Measurements from ENCODE around the gene NRL. TPM values are rescaled to one million over a fixed set of nuclear protein-coding genes. Genes with fewer than 3 reads are reported as not detected.

NRL gene
- polyA plus RNA-seq, 2 of the 4 experiments (the other 2 are of a cell fraction) = 0.93 to 0.97 TPM

DNA sequence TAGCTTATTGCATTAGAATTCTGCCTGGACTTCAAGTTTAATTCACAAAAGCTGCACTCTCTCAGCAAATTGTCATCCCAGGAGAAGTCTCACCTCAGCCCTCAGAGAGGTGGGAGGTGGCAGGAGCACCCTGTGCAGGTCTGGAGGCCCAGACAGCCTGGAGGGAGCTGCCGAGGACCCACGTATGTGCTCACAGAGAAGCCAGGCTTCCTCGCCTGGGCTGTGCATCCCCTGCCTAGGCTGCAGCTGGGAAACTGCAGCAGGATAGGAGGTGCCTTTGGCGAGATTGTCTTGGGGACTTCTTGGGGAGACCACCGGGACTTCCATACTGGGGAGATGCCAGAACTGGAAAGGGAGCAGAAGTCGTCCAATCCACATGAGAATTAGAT, 34.6 kb downstream of the NRL start:
- CTCF ChIA-PET = interaction anchor here (0.7 to 8.4 kb wide), 10 partner anchors 8 to 390 kb away, joined by 3 to 106 read pairs (median 8); partner anchors contain the start of genes CARMIL3, DCAF11, IRF9 and NRL
- ATAC-seq = no peak

DNA sequence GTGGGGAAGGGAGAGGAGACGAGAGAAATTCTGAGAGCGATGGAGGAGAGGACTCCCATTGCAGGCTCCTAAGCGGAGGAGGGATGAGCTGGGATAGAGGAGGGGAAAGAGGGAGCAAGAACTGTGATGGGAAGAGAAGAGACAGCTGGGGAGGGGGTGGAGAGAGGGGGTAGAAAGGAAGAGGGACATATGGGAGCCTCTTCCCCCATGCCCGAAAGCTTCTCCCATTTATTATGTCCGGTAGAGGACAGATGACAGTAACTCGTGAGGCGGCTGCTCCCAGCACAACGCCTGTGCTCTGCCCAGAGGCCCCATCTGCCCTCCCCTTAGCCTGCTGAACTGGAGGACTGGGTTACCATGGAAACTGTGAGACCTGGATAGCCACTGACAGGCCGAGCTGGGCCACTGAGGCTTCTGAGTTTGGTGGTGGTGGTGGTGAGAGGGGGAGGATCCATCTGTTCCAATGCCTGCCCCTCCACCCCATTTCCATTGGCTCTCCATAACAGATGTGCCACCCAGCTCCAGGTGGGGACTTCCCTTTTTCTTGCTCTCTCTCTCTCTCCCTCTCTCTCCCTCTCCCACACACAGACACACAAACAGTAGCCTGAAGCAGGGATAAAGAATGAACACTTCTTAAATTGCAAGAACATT, 35.1 kb downstream of the NRL start:
- ChIA-PET POLR2A (interaction anchor here (0.6 to 2.7 kb wide), 3 partner anchors 15 to 81 kb away, joined by 3 to 16 read pairs (median 13); partner anchors contain the start of genes DCAF11, NRL and PCK2), CTCF (interaction anchor here (0.7 to 8.4 kb wide), 9 partner anchors 9 to 391 kb away, joined by 3 to 106 read pairs (median 9); partner anchors contain the start of genes DCAF11, IRF9, NRL and PCK2)
- H3K4me1 ChIP-seq = peaks cover 15% of the 10 kb centered on the region
- H3K4me2 ChIP-seq = no peak overlapping the region
- no peak for FAIRE-seq
- TF ChIP-seq RARB (CRISPR knock-in tag; IDR thresholded peaks at IDR 0.05) (no peak), HDAC2 (IDR thresholded peaks at IDR 0.05) (no peak), MAFK (IDR thresholded peaks at IDR 0.05; ENCODE audit: partially characterized antibody) (no peak), ZC3H11A (IDR thresholded peaks at IDR 0.05) (no peak), FOSL2 (IDR thresholded peaks at IDR 0.05) (no peak), FOSL2 (CRISPR knock-in tag; IDR thresholded peaks at IDR 0.05) (no peak), HOXB13 (CRISPR knock-in tag; IDR thresholded peaks at IDR 0.05; ENCODE audit: low read depth) (no peak), ZSCAN20 (CRISPR knock-in tag; IDR thresholded peaks at IDR 0.05) (no peak)
- TF ChIP-seq, protein P1, sequence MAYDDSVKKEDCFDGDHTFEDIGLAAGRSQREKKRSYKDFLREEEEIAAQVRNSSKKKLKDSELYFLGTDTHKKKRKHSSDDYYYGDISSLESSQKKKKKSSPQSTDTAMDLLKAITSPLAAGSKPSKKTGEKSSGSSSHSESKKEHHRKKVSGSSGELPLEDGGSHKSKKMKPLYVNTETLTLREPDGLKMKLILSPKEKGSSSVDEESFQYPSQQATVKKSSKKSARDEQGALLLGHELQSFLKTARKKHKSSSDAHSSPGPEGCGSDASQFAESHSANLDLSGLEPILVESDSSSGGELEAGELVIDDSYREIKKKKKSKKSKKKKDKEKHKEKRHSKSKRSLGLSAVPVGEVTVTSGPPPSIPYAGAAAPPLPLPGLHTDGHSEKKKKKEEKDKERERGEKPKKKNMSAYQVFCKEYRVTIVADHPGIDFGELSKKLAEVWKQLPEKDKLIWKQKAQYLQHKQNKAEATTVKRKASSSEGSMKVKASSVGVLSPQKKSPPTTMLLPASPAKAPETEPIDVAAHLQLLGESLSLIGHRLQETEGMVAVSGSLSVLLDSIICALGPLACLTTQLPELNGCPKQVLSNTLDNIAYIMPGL (CRISPR knock-in tag; IDR thresholded peaks at IDR 0.05; ENCODE audit: borderline replicate concordance) = no peak
- no peaks in the 10 kb centered on the region for H3K9me3 ChIP-seq
- no peak for DNase-seq (ENCODE audit: low read depth in 1 of 2, low spot score in 1 of 2)
- ATAC-seq = no peak
- H3K4me3 ChIP-seq = no peak overlapping the region
- no peak overlapping the region for H3K27ac ChIP-seq
- 89% methylated on average over 9 of the region's 9 CpGs for whole genome bisulfite sequencing (ENCODE audit: missing lambda C conversion rate)

More for the DNA sequence above, 34.6 kb downstream of the NRL start:
- no peak overlapping the region for H3K4me3 ChIP-seq
- FAIRE-seq = no peak
- DNase-seq (ENCODE audit: low read depth in 1 of 2, low spot score in 1 of 2) = no peak
- H3K27ac ChIP-seq = peak overlapping the region; percentile 92 to 93; a peak in 4 of 6 replicates
- peaks cover 15% of the 10 kb centered on the region for H3K4me1 ChIP-seq
- 56% methylated on average over 3 of the region's 6 CpGs for WGBS (ENCODE audit: missing lambda C conversion rate)
- POLR2A ChIA-PET = interaction anchor here (1.1 to 2.7 kb wide), 6 partner anchors 9 to 35 kb away, joined by 4 to 16 read pairs (median 6); partner anchors contain the start of genes CPNE6, DCAF11, NRL and PCK2
- peak overlapping the region; percentile 82 for H3K4me2 ChIP-seq
- H3K9me3 ChIP-seq = no peaks in the 10 kb centered on the region
- no peak for TF ChIP-seq JUNB (IDR thresholded peaks at IDR 0.05)
- no peak for TF ChIP-seq KDM1A (IDR thresholded peaks at IDR 0.05; ENCODE audit: low read depth)
- TF ChIP-seq BHLHE40 (IDR thresholded peaks at IDR 0.05; ENCODE audit: low read depth, low read length) = no peak
- TF ChIP-seq JUN (IDR thresholded peaks at IDR 0.05) = no peak
- TF ChIP-seq FOXS1 (CRISPR knock-in tag; IDR thresholded peaks at IDR 0.05) = no peak
- TF ChIP-seq, protein P2, sequence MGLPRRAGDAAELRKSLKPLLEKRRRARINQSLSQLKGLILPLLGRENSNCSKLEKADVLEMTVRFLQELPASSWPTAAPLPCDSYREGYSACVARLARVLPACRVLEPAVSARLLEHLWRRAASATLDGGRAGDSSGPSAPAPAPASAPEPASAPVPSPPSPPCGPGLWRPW (IDR thresholded peaks at IDR 0.05) = no peak
- TF ChIP-seq, protein P3, sequence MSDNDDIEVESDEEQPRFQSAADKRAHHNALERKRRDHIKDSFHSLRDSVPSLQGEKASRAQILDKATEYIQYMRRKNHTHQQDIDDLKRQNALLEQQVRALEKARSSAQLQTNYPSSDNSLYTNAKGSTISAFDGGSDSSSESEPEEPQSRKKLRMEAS (IDR thresholded peaks at IDR 0.05) = no peak
- no peak for TF ChIP-seq HOXB5 (CRISPR knock-in tag; IDR thresholded peaks at IDR 0.05)
- no peak for TF ChIP-seq HOXB13 (CRISPR knock-in tag; IDR thresholded peaks at IDR 0.05; ENCODE audit: low read depth)
- TF ChIP-seq, protein P4, sequence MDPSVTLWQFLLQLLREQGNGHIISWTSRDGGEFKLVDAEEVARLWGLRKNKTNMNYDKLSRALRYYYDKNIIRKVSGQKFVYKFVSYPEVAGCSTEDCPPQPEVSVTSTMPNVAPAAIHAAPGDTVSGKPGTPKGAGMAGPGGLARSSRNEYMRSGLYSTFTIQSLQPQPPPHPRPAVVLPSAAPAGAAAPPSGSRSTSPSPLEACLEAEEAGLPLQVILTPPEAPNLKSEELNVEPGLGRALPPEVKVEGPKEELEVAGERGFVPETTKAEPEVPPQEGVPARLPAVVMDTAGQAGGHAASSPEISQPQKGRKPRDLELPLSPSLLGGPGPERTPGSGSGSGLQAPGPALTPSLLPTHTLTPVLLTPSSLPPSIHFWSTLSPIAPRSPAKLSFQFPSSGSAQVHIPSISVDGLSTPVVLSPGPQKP (IDR thresholded peaks at IDR 0.05; ENCODE audit: low read depth, low read length) = no peak
- no peak for TF ChIP-seq FOSL2 (IDR thresholded peaks at IDR 0.05)
- no peak for TF ChIP-seq FOSL2 (CRISPR knock-in tag; IDR thresholded peaks at IDR 0.05)
- TF ChIP-seq HDAC2 (IDR thresholded peaks at IDR 0.05) = no peak
- TF ChIP-seq PHF8 (IDR thresholded peaks at IDR 0.05; ENCODE audit: borderline replicate concordance, low read depth) = no peak
- TF ChIP-seq CHD4 (IDR thresholded peaks at IDR 0.05; ENCODE audit: borderline replicate concordance) = no peak
- TF ChIP-seq HEYL (CRISPR knock-in tag; IDR thresholded peaks at IDR 0.05) = no peak
- TF ChIP-seq CBX2 (IDR thresholded peaks at IDR 0.05; ENCODE audit: borderline replicate concordance, low read depth) = no peak
- TF ChIP-seq, protein P1 (CRISPR knock-in tag; IDR thresholded peaks at IDR 0.05; ENCODE audit: borderline replicate concordance) = no peak
- TF ChIP-seq RFX5 (IDR thresholded peaks at IDR 0.05) = no peak
- no peak for TF ChIP-seq MAZ (IDR thresholded peaks at IDR 0.05; ENCODE audit: borderline replicate concordance, low read depth, low read length)
